PC-3 (cell line): ENCODE data around the gene ANGPT4. TPM values are rescaled to one million over a fixed set of nuclear protein-coding genes. Genes with fewer than 3 reads are reported as not detected.

Source experiments
- ATAC-seq: fragments of 200-7000 bp; cut with Tn5 transposase; 2 replicates; pipeline ENCODE4 v1.9.1; 2020; ENCODE audit warnings: mild to moderate bottlenecking, moderate library complexity
- Bru-seq: library from RNA; stranded (reverse); fragments of 400-500 nt; gene quantifications from one replicate; lab custom pipeline; 2021; lab: Mats Ljungman, UMichigan
- BruChase-seq, 2 experiments: library from RNA; stranded (reverse); fragments of 400-500 nt; gene quantifications; one replicate each; lab custom pipeline; 2021; lab: Mats Ljungman, UMichigan
- BruUV-seq: library from RNA; stranded (reverse); fragments of 400-500 nt; replicated peaks from 2 replicates; lab custom pipeline; 2021; lab: Mats Ljungman, UMichigan
- CTCF ChIA-PET: fragments of 300-600 bp; sonication (Branson Sonifier 250); formaldehyde crosslinking; loops from one replicate; lab custom pipeline; 2022; ENCODE audit warnings: antibody characterized with exemption; lab: Charles Lee
- POLR2A ChIA-PET: fragments of 300-600 bp; sonication (Branson Sonifier 250); formaldehyde crosslinking; loops from one replicate; lab custom pipeline; 2022; ENCODE audit warnings: antibody characterized with exemption; ENCODE audit not compliant: unreplicated experiment; lab: Charles Lee
- DNase-seq: peaks from one replicate; pipeline ENCODE4 v3.0.0-alpha.2; 2015
- H2AFZ ChIP-seq: fragments of 300-600 bp; sonication (generic); 2 replicates; pipeline ENCODE4 v1.6.0; 2016; ENCODE audit warnings: antibody characterized with exemption, low read length
- H3F3A ChIP-seq: fragments of 300-600 bp; sonication (generic); one replicate; pipeline ENCODE4 v1.6.0; 2017; ENCODE audit warnings: antibody characterized with exemption, low read length, control low read depth, mild to moderate bottlenecking; ENCODE audit not compliant: unreplicated experiment
- H3K27ac ChIP-seq: fragments of 300-600 bp; sonication (generic); 2 replicates; pipeline ENCODE4 v1.5.1; 2016; ENCODE audit warnings: mild to moderate bottlenecking, low read length
- H3K27me3 ChIP-seq: fragments of 300-600 bp; sonication (generic); 2 replicates; pipeline ENCODE4 v1.6.1; 2016; ENCODE audit warnings: low read length, mixed read lengths
- H3K36me3 ChIP-seq: fragments of 300-600 bp; sonication (generic); 2 replicates; pipeline ENCODE4 v1.6.1; 2016; ENCODE audit warnings: low read depth, mixed run types, low read length, mixed read lengths
- H3K4me1 ChIP-seq: fragments of 300-600 bp; sonication (generic); 2 replicates; pipeline ENCODE4 v1.5.1; 2016; ENCODE audit warnings: low read length; ENCODE audit not compliant: insufficient read depth
- H3K4me2 ChIP-seq: fragments of 300-600 bp; sonication (generic); 2 replicates; pipeline ENCODE4 v1.6.0; 2016; ENCODE audit warnings: low read length
- H3K4me3 ChIP-seq: fragments of 300-600 bp; sonication (generic); 2 replicates; pipeline ENCODE4 v1.5.1; 2016; ENCODE audit warnings: mild to moderate bottlenecking, low read length, mixed read lengths
- H3K79me2 ChIP-seq: fragments of 300-600 bp; sonication (generic); 2 replicates; pipeline ENCODE4 v1.6.1; 2017; ENCODE audit warnings: low read length, mixed read lengths
- H3K9ac ChIP-seq: fragments of 300-600 bp; sonication (generic); 2 replicates; pipeline ENCODE4 v1.6.0; 2016; ENCODE audit warnings: mild to moderate bottlenecking, low read length
- H3K9me2 ChIP-seq: fragments of 300-600 bp; sonication (generic); replicated peaks from 2 replicates; pipeline ENCODE4 v1.6.1; 2016; ENCODE audit warnings: mixed run types, low read length, mixed read lengths
- H3K9me3 ChIP-seq: fragments of 300-600 bp; sonication (generic); 2 replicates; pipeline ENCODE4 v1.6.1; 2016; ENCODE audit warnings: low read length, mixed read lengths
- H4K20me1 ChIP-seq: fragments of 300-600 bp; sonication (generic); 2 replicates; pipeline ENCODE4 v1.6.1; 2016; ENCODE audit warnings: low read length, mixed read lengths
- CTCF ChIP-seq: fragments of 300-600 bp; sonication (generic); conservative IDR thresholded peaks from 2 replicates; pipeline ENCODE4 v1.5.1; 2017; ENCODE audit warnings: antibody characterized with exemption, low read depth, mild to moderate bottlenecking, low read length
- EZH2 ChIP-seq: fragments of 300-600 bp; sonication (generic); IDR thresholded peaks from one replicate; pipeline ENCODE4 v1.6.1; 2017; ENCODE audit warnings: antibody characterized with exemption, mild to moderate bottlenecking, low read length; ENCODE audit not compliant: unreplicated experiment
- EZH2phosphoT487 ChIP-seq: fragments of 300-600 bp; sonication (generic); IDR thresholded peaks from 2 replicates; pipeline ENCODE4 v1.6.1; 2018; ENCODE audit warnings: mild to moderate bottlenecking, antibody characterized with exemption, low read length, borderline replicate concordance
- intact Hi-C: fragments of 100-400 bp; cut with micrococcal nuclease; formaldehyde crosslinking; loops from 2 replicates; pipeline ENCODE4 v1.9.0; 2023
- long read RNA-seq: library from polyadenylated mRNA; unstranded; transcript quantifications from one replicate; pipeline ENCODE4 v2.0.0, GENCODE V29; 2021; ENCODE audit not compliant: unreplicated experiment
- total RNA-seq: library from RNA; depleted of rRNA; stranded (reverse); fragments of >200 nt; gene quantifications from 2 replicates; pipeline ENCODE4 v1.2.3, GENCODE V29; 2014; rRNA removed

The ANGPT4 gene
- total RNA-seq (not detected in 2 replicates), Bru-seq, nascent RNA (percentile 2 among the genes with signal in this experiment), BruChase-seq, experiment 1, labeled RNA remaining after a 6-hour chase (percentile 5 among the genes with signal in this experiment), BruChase-seq, experiment 2, labeled RNA remaining after a 2-hour chase (percentile 6 among the genes with signal in this experiment)
- long read RNA-seq = 0 reads

- H3K9ac ChIP-seq = no peak within 1 kb of the TSS
- CTCF ChIA-PET = interaction anchor here (0.5 kb wide), 1 partner anchor 167 kb away, joined by 3 read pairs; no protein-coding TSS in a partner anchor
- H3K9me2 ChIP-seq = no peaks in the 10 kb centered on the region
- DNase-seq (no peak), ATAC-seq (no peak)
- no TSS peak for BruUV-seq
- no peaks in the 10 kb centered on the region for H4K20me1 ChIP-seq
- no peaks in the 10 kb centered on the region for H3F3A ChIP-seq
- H3K36me3 ChIP-seq = no peaks in the 10 kb centered on the region
- H3K9me3 ChIP-seq = no peaks in the 10 kb centered on the region
- no peak within 1 kb of the TSS for H3K27ac ChIP-seq
- no peaks in the 10 kb centered on the region for H3K4me1 ChIP-seq
- peaks cover 62% of the 10 kb centered on the region for H3K27me3 ChIP-seq
- TF ChIP-seq CTCF (no peak), EZH2phosphoT487 (no peak), EZH2 (no peak)
- no peak within 1 kb of the TSS for H3K4me2 ChIP-seq
- POLR2A ChIA-PET = no interaction called here
- no peak within 1 kb of the TSS for H2AFZ ChIP-seq
- intact Hi-C loops = no loop called here
- H3K4me3 ChIP-seq = no peak within 1 kb of the TSS
- H3K79me2 ChIP-seq = no peaks in the 10 kb centered on the region
Measured at GRCh38 chr20:916125-916799, at the start of gene ANGPT4. Gene ANGPT4 (minus strand): TSS chr20:916334. CDS start chr20:916214, 120 bp downstream.

- H3K79me2 ChIP-seq = no peaks in the 10 kb centered on the region
- intact Hi-C loops = no loop called here
- H4K20me1 ChIP-seq = no peaks in the 10 kb centered on the region
- no peaks in the 10 kb centered on the region for H3K36me3 ChIP-seq
- no peak overlapping the region for H3K27ac ChIP-seq
- H3K27me3 ChIP-seq = peaks cover 80% of the 10 kb centered on the region
- H3K9ac ChIP-seq = no peak overlapping the region
- TF ChIP-seq CTCF (no peak), EZH2phosphoT487 (no peak), EZH2 (no peak)
- POLR2A ChIA-PET = no interaction called here
- no peak overlapping the region for H3K4me2 ChIP-seq
- no peak overlapping the region for H3K4me3 ChIP-seq
- no peaks in the 10 kb centered on the region for H3F3A ChIP-seq
- no peak for ATAC-seq
- no TSS peak for BruUV-seq
- DNase-seq = no peak
- no peak overlapping the region for H2AFZ ChIP-seq
- CTCF ChIA-PET = no interaction called here
- H3K4me1 ChIP-seq = no peaks in the 10 kb centered on the region
- no peaks in the 10 kb centered on the region for H3K9me3 ChIP-seq
- H3K9me2 ChIP-seq = no peaks in the 10 kb centered on the region
Measured at GRCh38 chr20:963795-964194, 47.7 kb upstream of the ANGPT4 start.

- no TSS peak for BruUV-seq
- ChIA-PET CTCF (no interaction called here), POLR2A (no interaction called here)
Measured at GRCh38 chr20:962683-963082, 46.5 kb upstream of the ANGPT4 start.

More at GRCh38 chr20:962683-963082, 46.5 kb upstream of the ANGPT4 start:
- Histone ChIP-seq H3K36me3 (no peaks in the 10 kb centered on the region), H3K9me2 (no peaks in the 10 kb centered on the region), H3K4me1 (no peaks in the 10 kb centered on the region), H3K9me3 (no peaks in the 10 kb centered on the region), H3K79me2 (no peaks in the 10 kb centered on the region), H3K4me2 (no peak overlapping the region), H3K4me3 (no peak overlapping the region), H3K27ac (no peak overlapping the region), H3F3A (no peaks in the 10 kb centered on the region), H3K9ac (no peak overlapping the region), H4K20me1 (no peaks in the 10 kb centered on the region), H2AFZ (no peak overlapping the region), H3K27me3 (peaks cover 84% of the 10 kb centered on the region)
- DNase-seq (no peak), ATAC-seq (no peak)
- intact Hi-C loops = no loop called here
- TF ChIP-seq CTCF (no peak), EZH2phosphoT487 (no peak), EZH2 (no peak)
